Renal cortex interstitium (tissue), 11 donors: ENCODE measurements around the gene MALAT1. TPM values are rescaled to one million over a fixed set of nuclear protein-coding genes. Genes with fewer than 3 reads are reported as not detected.
A peak's percentile ranks its signal among the peaks of the same experiment; 100 is the strongest.

Experiments used
- DNase-seq, 11 donors: peaks; one replicate each; pipeline ENCODE4 v3.0.0-alpha.2; 2013; ENCODE audit warnings: low read depth in 9 of 11, low spot score in 4 of 11; ENCODE audit errors: extremely low read depth in 1 of 11
- polyA plus RNA-seq, 3 donors: library from polyadenylated mRNA; unstranded; fragments of 120-200 nt; gene quantifications; one replicate each; pipeline ENCODE4 v1.2.1, GENCODE V29; 2013; ENCODE audit not compliant: insufficient read length in 3 of 3

The MALAT1 gene
- polyA plus RNA-seq, 3 donors: 717 to 1,341 (median 810) TPM

GRCh38 chr11:65542738-65543390 lies 44.0 kb downstream of the MALAT1 start:
- no peak for DNase-seq

GRCh38 chr11:65545853-65546216 lies 47.0 kb downstream of the MALAT1 start:
- DNase-seq: no peak

GRCh38 chr11:65546217-65546958 lies 47.5 kb downstream of the MALAT1 start:
- DNase-seq: peak in 1 of 11 donors; percentile 46

- no peak for DNase-seq
Measured at GRCh38 chr11:65547446-65548125, 48.7 kb downstream of the MALAT1 start.

- DNase-seq: no peak
Measured at GRCh38 chr11:65548395-65548794, 49.5 kb downstream of the MALAT1 start.

GRCh38 chr11:65549096-65549495 lies 50.3 kb downstream of the MALAT1 start:
- DNase-seq: no peak

- DNase-seq: no peak
Measured at GRCh38 chr11:65551572-65552387, 52.9 kb downstream of the MALAT1 start.

- DNase-seq: no peak
Measured at GRCh38 chr11:65552388-65552951, 53.6 kb downstream of the MALAT1 start.

GRCh38 chr11:65553301-65554001 lies 54.6 kb downstream of the MALAT1 start:
- DNase-seq: no peak

- no peak for DNase-seq
Measured at GRCh38 chr11:65554057-65554818, 55.4 kb downstream of the MALAT1 start.

GRCh38 chr11:65554842-65555430 lies 56.1 kb downstream of the MALAT1 start:
- no peak for DNase-seq

- DNase-seq: no peak
Measured at GRCh38 chr11:65555693-65556231, 56.9 kb downstream of the MALAT1 start.

Other genes starting within 250 kb of the MALAT1 start
- 10 to 100 TPM; 23.8 to 31.1 (median 27.8) TPM for gene POLA2, start 237.1 kb upstream of the MALAT1 start, polyA plus RNA-seq
- 10 to 100 TPM in 2 of 3 donors, 1 to 10 TPM in 1; 8.8 to 12.7 (median 11.3) TPM for gene CDC42EP2, start 184.2 kb upstream of the MALAT1 start, polyA plus RNA-seq
- gene DPF2, start 165.2 kb upstream of the MALAT1 start, polyA plus RNA-seq: 10 to 100 TPM; 87.8 to 95.3 (median 90.7) TPM
- gene TIGD3, start 144.3 kb upstream of the MALAT1 start, polyA plus RNA-seq: under 1 TPM; 0.53 to 0.83 (median 0.56) TPM
- 1 to 10 TPM; 5.5 to 9.2 (median 6.3) TPM for gene SLC25A45, start 116.4 kb upstream of the MALAT1 start, polyA plus RNA-seq
- 10 to 100 TPM; 15.7 to 22.2 (median 21.6) TPM for gene FRMD8, start 112.4 kb upstream of the MALAT1 start, polyA plus RNA-seq
- gene NEAT1, start 76.2 kb upstream of the MALAT1 start, polyA plus RNA-seq: 100 to 1,000 TPM; 117 to 471 (median 268) TPM
- gene SCYL1, start 26.0 kb downstream of the MALAT1 start, polyA plus RNA-seq: 10 to 100 TPM; 58.0 to 77.5 (median 74.1) TPM
- gene LTBP3, start 59.3 kb downstream of the MALAT1 start, polyA plus RNA-seq: 100 to 1,000 TPM in 2 of 3 donors, 10 to 100 TPM in 1; 93.7 to 181 (median 145) TPM
- 10 to 100 TPM; 35.0 to 59.2 (median 54.7) TPM for gene ZNRD2, start 71.4 kb downstream of the MALAT1 start, polyA plus RNA-seq
- 10 to 100 TPM; 18.0 to 26.2 (median 22.8) TPM for gene FAM89B, start 73.5 kb downstream of the MALAT1 start, polyA plus RNA-seq
- gene EHBP1L1, start 77.0 kb downstream of the MALAT1 start, polyA plus RNA-seq: 10 to 100 TPM; 13.2 to 21.1 (median 13.4) TPM
- under 1 TPM; 0.30 to 0.39 (median 0.33) TPM for gene KCNK7, start 96.8 kb downstream of the MALAT1 start, polyA plus RNA-seq
- 10 to 100 TPM; 34.8 to 44.2 (median 41.8) TPM for gene MAP3K11, start 115.2 kb downstream of the MALAT1 start, polyA plus RNA-seq
- 10 to 100 TPM; 24.0 to 37.4 (median 33.3) TPM for gene PCNX3, start 116.7 kb downstream of the MALAT1 start, polyA plus RNA-seq
- gene SIPA1, start 139.1 kb downstream of the MALAT1 start, polyA plus RNA-seq: 10 to 100 TPM; 26.2 to 31.8 (median 27.1) TPM
- 10 to 100 TPM; 49.5 to 61.3 (median 55.8) TPM for gene RELA, start 163.9 kb downstream of the MALAT1 start, polyA plus RNA-seq
- gene KAT5, start 213.2 kb downstream of the MALAT1 start, polyA plus RNA-seq: 10 to 100 TPM; 66.1 to 73.8 (median 72.0) TPM
- gene RNASEH2C, start 221.8 kb downstream of the MALAT1 start, polyA plus RNA-seq: 10 to 100 TPM; 36.1 to 53.4 (median 42.0) TPM